Left lung (tissue), 10 donors: ENCODE measurements around the gene RXYLT1. TPM values are rescaled to one million over a fixed set of nuclear protein-coding genes. Genes with fewer than 3 reads are reported as not detected.
A peak's percentile ranks its signal among the peaks of the same experiment; 100 is the strongest.

ENCODE experiments used
- ATAC-seq: fragments of 200-7000 bp; cut with Tn5 transposase; one replicate; pipeline ENCODE4 v1.9.1; 2020; ENCODE audit warnings: moderate library complexity
- DNase-seq, 4 donors: peaks; one replicate each; pipeline ENCODE4 v3.0.0-alpha.2; 2013 to 2020
- H3K27ac ChIP-seq, 2 donors: fragments of 200-600 bp; sonication (generic) in 1 of 2; one replicate each; pipeline versions ENCODE4 v1.5.0 to v1.8.0; 2020 to 2021
- H3K27me3 ChIP-seq, 2 donors: fragments of 200-600 bp; sonication (generic) in 1 of 2; one replicate each; pipeline versions ENCODE4 v1.5.0 to v1.8.0; 2020 to 2021
- H3K36me3 ChIP-seq, 2 donors: fragments of 200-600 bp; sonication (generic) in 1 of 2; one replicate each; pipeline versions ENCODE4 v1.5.0 to v1.8.0; 2020 to 2021
- H3K4me1 ChIP-seq, 2 donors: fragments of 200-600 bp; one replicate each; pipeline ENCODE4 v1.8.0; 2021
- H3K4me3 ChIP-seq, 2 donors: fragments of 200-600 bp; sonication (generic) in 1 of 2; one replicate each; pipeline versions ENCODE4 v1.5.0 to v1.8.0; 2020 to 2021; ENCODE audit warnings: mild to moderate bottlenecking in 1 of 2
- H3K9me3 ChIP-seq, 2 donors: fragments of 200-600 bp; sonication (generic) in 1 of 2; one replicate each; pipeline versions ENCODE4 v1.5.0 to v1.8.0; 2020 to 2021
- CTCF ChIP-seq, 2 donors: fragments of 200-600 bp; sonication (generic) in 1 of 2; IDR thresholded peaks; one replicate each; pipeline versions ENCODE4 v1.5.0 to v1.8.0; 2021; ENCODE audit warnings: antibody characterized with exemption in 2 of 2
- intact Hi-C, 2 donors: fragments of 100-400 bp; cut with DNase I; formaldehyde crosslinking; loops; one replicate each; pipeline versions ENCODE4 v1.11.2 to v1.14.2; 2022
- polyA plus RNA-seq, 6 donors: library from polyadenylated mRNA; unstranded; fragments of 120-200 nt; gene quantifications; one replicate each; pipeline ENCODE4 v1.2.1, GENCODE V29; 2013; ENCODE audit not compliant: insufficient read length in 6 of 6
- total RNA-seq, 2 donors: library from RNA; stranded (reverse); fragmentation: NEBNext Ultra II Directional; extraction: Animal tissue kit (Norgen Biotek cat#: 25700); gene quantifications; one replicate each; pipeline ENCODE4 v1.2.1, GENCODE V29; 2021
- donor health status: DM: no; HTN: yes; CAD: no.
- donor health status: DM: no; HTN: no; CAD: no.

RXYLT1 gene
- total and polyA plus RNA-seq, 8 donors = 12.4 to 28.2 (median 24.1) TPM

DNA sequence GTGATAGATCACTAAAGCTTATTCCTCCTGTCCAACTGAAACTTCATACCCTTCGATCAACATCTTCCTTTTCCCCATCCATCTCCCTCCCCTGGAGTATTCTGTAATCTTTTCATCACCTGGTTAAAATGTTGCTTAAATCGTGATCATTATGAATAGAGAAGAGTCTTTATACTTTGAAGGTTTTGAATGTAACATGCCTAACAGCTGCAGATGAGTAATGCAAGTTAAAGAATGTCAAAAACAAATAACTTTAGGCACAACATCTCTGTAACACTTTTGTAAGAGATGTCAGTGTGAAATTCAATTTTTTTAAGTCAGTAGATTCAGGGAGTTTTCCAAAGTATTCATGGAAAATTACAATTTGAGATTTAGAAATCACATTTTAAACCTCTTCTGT is 25.0 kb downstream of the RXYLT1 start:
- H3K4me3 ChIP-seq = no peak overlapping the region
- no peaks in the 10 kb centered on the region for H3K4me1 ChIP-seq
- DNase-seq (no peak), ATAC-seq (no peak)
- intact Hi-C loops = no loop called here
- peaks cover 0 to 23% of the 10 kb centered on the region in 2 donors for H3K36me3 ChIP-seq
- H3K9me3 ChIP-seq = no peaks in the 10 kb centered on the region
- no peaks in the 10 kb centered on the region for H3K27me3 ChIP-seq
- H3K27ac ChIP-seq = no peak overlapping the region
- no peak for TF ChIP-seq CTCF (IDR thresholded peaks at IDR 0.05)

DNA sequence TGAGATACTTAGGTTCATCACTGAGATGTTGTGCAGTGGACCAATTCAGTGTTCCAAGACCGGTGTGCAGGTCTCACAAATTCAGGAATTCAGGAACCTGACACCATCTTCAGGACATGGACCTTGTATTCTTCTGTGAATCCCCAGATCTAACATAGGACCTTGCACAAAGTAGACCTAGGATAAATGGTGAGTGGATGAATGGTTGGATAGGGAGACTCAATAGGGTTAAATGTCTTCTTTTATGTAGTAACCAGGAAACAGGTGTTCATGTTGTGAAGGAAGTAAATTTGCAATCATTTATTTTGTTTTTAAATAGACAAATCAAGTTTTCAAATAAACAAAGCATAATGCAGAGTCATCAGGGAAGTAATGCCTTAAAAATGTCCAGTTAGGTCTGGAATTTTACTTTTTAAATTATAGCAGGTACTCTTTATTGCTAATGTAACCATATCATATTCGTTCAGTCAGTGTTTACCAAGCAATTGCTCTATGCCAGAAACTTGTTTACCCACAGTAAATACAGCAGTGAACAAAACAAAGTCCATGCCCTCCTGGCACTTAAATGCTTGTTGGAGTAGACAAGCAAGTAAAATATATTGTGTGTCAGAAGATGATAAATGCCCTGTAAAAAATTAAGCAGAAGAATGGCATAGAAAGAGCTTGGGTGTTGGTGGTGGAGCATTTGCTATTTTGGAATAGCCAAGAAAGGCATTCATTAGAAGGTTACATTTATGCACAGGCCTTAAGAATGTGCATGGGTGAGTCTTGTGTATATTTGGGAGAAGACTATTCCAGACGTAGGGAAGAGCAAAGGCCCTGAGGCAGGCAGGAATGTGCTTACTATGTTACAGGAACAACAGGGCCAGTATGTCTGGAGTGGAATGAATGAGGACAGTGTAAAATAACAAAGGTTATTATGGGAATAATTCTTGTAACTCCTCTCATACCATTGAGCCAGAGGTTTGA is 26.3 kb downstream of the RXYLT1 start:
- ATAC-seq (no peak), DNase-seq (peak in 1 of 4 donors; percentile 15)
- Histone ChIP-seq H3K27ac (no peak overlapping the region), H3K27me3 (no peaks in the 10 kb centered on the region), H3K4me3 (no peak overlapping the region), H3K9me3 (no peaks in the 10 kb centered on the region), H3K4me1 (no peaks in the 10 kb centered on the region), H3K36me3 (peaks cover 0 to 23% of the 10 kb centered on the region in 2 donors)
- TF ChIP-seq CTCF (IDR thresholded peaks at IDR 0.05) = no peak
- intact Hi-C loops = no loop called here

GRCh38 chr12:63808631-63809030 is 28.9 kb downstream of the RXYLT1 start:
- Histone ChIP-seq H3K27ac (no peak overlapping the region), H3K36me3 (peaks cover 0 to 23% of the 10 kb centered on the region in 2 donors), H3K4me3 (no peak overlapping the region), H3K27me3 (no peaks in the 10 kb centered on the region), H3K9me3 (no peaks in the 10 kb centered on the region), H3K4me1 (no peaks in the 10 kb centered on the region)
- ATAC-seq (no peak), DNase-seq (no peak)
- intact Hi-C loops = no loop called here
- TF ChIP-seq CTCF (IDR thresholded peaks at IDR 0.05) = no peak

DNA sequence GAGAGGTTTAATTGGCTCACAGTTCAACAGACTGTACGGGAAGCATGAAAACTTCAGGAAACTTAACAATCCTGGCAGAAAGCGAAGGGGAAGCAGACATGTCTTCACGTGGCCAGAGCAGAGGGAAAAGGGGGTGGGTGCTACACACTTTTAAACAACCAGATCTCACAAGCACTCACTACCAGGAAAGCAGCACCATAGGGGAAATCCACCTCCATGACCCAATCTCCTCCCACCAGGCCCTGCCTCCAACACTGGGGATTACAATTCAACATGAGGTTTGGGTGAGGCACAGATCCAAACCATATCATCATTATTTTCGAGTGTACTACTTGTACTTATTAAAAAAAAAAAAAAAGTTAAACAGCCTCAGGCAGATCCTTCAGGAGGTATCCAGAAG is 29.9 kb downstream of the RXYLT1 start:
- ATAC-seq (no peak), DNase-seq (no peak)
- TF ChIP-seq CTCF (IDR thresholded peaks at IDR 0.05) = no peak
- intact Hi-C loops = no loop called here
- no peaks in the 10 kb centered on the region for H3K9me3 ChIP-seq
- H3K27ac ChIP-seq = no peak overlapping the region
- no peak overlapping the region for H3K4me3 ChIP-seq
- no peaks in the 10 kb centered on the region for H3K27me3 ChIP-seq
- H3K36me3 ChIP-seq = peaks cover 0 to 23% of the 10 kb centered on the region in 2 donors
- no peaks in the 10 kb centered on the region for H3K4me1 ChIP-seq

DNA sequence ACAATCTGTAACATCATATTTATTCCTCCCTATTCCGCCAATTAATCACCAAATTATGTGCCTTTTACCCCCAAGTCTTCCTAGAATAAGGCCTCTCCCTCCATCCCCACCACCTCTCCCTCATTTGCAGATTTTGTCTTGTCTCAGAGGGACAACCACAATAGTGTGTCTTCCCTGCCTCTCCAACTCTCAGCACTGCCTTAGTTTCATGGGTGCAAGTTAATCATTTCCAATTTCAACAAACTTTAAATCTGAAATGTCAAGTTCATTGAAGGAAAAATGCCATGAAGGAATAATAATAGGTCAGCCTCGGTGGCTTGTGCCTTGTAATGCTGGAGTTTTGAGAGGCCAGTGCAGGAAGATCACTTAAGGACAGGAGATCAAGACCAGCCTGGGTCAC is 31.6 kb downstream of the RXYLT1 start:
- Histone ChIP-seq H3K9me3 (no peaks in the 10 kb centered on the region), H3K4me3 (no peak overlapping the region), H3K27me3 (no peaks in the 10 kb centered on the region), H3K4me1 (no peaks in the 10 kb centered on the region), H3K36me3 (peaks cover 0 to 20% of the 10 kb centered on the region in 2 donors), H3K27ac (no peak overlapping the region)
- ATAC-seq = no peak
- TF ChIP-seq CTCF (IDR thresholded peaks at IDR 0.05) = no peak
- intact Hi-C loops = no loop called here
- no peak for DNase-seq
